Ishikawa (cell line): Measurements from ENCODE around the gene RNASET2.

Experiments
- CEBPB ChIP-seq: IDR thresholded peaks from 2 replicates; pipeline ENCODE4 v1.6.1; 2012
- CREB1 ChIP-seq: IDR thresholded peaks from 2 replicates; pipeline ENCODE4 v1.6.1; 2012; ENCODE audit warnings: low read depth
- EGR1 ChIP-seq: IDR thresholded peaks from 2 replicates; pipeline ENCODE4 v1.6.1; 2012
- EP300 ChIP-seq: IDR thresholded peaks from 2 replicates; pipeline ENCODE4 v1.6.1; 2012; ENCODE audit warnings: borderline replicate concordance
- FOXM1 ChIP-seq: IDR thresholded peaks from 2 replicates; pipeline ENCODE4 v1.6.1; 2012; ENCODE audit warnings: low read depth, borderline replicate concordance
- NFIC ChIP-seq: IDR thresholded peaks from 2 replicates; pipeline ENCODE4 v1.6.1; 2012
- RAD21 ChIP-seq: IDR thresholded peaks from 2 replicates; pipeline ENCODE4 v1.6.1; 2012; ENCODE audit warnings: low read depth
- TAF1 ChIP-seq: IDR thresholded peaks from 2 replicates; pipeline ENCODE4 v1.6.1; 2012; ENCODE audit warnings: low read depth, mild to moderate bottlenecking
- TCF12 ChIP-seq: IDR thresholded peaks from 2 replicates; pipeline ENCODE4 v1.6.1; 2012; ENCODE audit warnings: low read depth
- TEAD4 ChIP-seq: IDR thresholded peaks from 2 replicates; pipeline ENCODE4 v1.6.1; 2012
- YY1 ChIP-seq: IDR thresholded peaks from 2 replicates; pipeline ENCODE4 v1.6.1; 2012; ENCODE audit warnings: low read depth
- ZBTB7A ChIP-seq: IDR thresholded peaks from 2 replicates; pipeline ENCODE4 v1.6.1; 2012; ENCODE audit warnings: low read depth
- TF ChIP-seq, protein P1 (sequence below): IDR thresholded peaks from 2 replicates; pipeline ENCODE4 v1.6.1; 2012
- TF ChIP-seq, protein P2 (sequence below): IDR thresholded peaks from 2 replicates; pipeline ENCODE4 v1.6.1; 2012; ENCODE audit warnings: low read depth, mild to moderate bottlenecking
- TF ChIP-seq, protein P3 (sequence below): IDR thresholded peaks from 2 replicates; pipeline ENCODE4 v1.6.1; 2012

Gene RNASET2

DNA sequence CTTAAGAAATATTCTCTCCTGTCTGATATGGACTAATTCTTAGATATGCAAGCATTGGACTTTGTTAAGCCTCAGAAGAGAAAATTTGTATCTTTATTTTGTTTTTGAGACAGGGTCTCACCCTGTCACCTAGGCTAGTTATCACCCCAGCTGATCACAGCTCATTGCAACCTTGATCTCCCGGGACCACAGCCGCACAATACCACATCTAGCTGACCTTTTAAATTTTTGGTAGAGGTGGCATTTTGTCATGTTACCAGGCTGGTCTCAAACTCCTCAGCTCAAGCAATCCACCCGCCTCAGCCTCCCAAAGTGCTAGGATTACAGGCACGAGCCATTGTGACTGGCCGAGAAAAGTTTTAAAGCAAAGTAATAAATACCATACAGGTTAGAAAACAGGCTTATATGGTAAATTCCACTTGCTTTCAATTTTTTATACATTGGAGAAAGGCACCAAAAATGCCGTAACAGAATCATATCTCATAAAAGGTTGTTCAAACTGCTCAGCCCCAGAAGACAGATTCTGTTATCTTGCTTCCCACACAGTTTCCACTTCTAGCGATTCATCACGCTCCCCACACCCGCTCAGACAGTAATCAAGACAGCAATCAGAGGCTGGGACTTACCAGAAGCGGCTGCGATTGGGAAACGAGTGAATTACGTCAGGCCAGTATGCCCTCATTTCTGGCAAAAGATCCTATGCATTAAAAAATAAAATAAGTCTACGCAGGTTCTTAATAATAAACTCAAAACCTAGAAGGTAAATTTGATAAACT is 13.8 kb downstream of the RNASET2 start:
- TF ChIP-seq TEAD4, result no peak
- TF ChIP-seq FOXM1, result no peak
- no peak for TF ChIP-seq ZBTB7A
- TF ChIP-seq NFIC, result no peak
- TF ChIP-seq, protein P1, sequence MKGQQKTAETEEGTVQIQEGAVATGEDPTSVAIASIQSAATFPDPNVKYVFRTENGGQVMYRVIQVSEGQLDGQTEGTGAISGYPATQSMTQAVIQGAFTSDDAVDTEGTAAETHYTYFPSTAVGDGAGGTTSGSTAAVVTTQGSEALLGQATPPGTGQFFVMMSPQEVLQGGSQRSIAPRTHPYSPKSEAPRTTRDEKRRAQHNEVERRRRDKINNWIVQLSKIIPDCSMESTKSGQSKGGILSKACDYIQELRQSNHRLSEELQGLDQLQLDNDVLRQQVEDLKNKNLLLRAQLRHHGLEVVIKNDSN, result no peak
- no peak for TF ChIP-seq EGR1
- TF ChIP-seq, protein P2, sequence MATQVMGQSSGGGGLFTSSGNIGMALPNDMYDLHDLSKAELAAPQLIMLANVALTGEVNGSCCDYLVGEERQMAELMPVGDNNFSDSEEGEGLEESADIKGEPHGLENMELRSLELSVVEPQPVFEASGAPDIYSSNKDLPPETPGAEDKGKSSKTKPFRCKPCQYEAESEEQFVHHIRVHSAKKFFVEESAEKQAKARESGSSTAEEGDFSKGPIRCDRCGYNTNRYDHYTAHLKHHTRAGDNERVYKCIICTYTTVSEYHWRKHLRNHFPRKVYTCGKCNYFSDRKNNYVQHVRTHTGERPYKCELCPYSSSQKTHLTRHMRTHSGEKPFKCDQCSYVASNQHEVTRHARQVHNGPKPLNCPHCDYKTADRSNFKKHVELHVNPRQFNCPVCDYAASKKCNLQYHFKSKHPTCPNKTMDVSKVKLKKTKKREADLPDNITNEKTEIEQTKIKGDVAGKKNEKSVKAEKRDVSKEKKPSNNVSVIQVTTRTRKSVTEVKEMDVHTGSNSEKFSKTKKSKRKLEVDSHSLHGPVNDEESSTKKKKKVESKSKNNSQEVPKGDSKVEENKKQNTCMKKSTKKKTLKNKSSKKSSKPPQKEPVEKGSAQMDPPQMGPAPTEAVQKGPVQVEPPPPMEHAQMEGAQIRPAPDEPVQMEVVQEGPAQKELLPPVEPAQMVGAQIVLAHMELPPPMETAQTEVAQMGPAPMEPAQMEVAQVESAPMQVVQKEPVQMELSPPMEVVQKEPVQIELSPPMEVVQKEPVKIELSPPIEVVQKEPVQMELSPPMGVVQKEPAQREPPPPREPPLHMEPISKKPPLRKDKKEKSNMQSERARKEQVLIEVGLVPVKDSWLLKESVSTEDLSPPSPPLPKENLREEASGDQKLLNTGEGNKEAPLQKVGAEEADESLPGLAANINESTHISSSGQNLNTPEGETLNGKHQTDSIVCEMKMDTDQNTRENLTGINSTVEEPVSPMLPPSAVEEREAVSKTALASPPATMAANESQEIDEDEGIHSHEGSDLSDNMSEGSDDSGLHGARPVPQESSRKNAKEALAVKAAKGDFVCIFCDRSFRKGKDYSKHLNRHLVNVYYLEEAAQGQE, result no peak

GRCh38 chr6:166940643-166941068 is 15.7 kb downstream of the RNASET2 start:
- TF ChIP-seq CEBPB (no peak), YY1 (no peak), TAF1 (no peak), FOXM1 (no peak), EGR1 (no peak), TCF12 (no peak)

GRCh38 chr6:166939894-166940293 is 16.5 kb downstream of the RNASET2 start:
- no peak for TF ChIP-seq TCF12
- no peak for TF ChIP-seq NFIC
- TF ChIP-seq, protein P2, result no peak
- TF ChIP-seq CEBPB, result no peak
- no peak for TF ChIP-seq CREB1
- TF ChIP-seq, protein P1, result no peak
- no peak for TF ChIP-seq RAD21
- no peak for TF ChIP-seq ZBTB7A
- no peak for TF ChIP-seq YY1
- TF ChIP-seq, protein P3, sequence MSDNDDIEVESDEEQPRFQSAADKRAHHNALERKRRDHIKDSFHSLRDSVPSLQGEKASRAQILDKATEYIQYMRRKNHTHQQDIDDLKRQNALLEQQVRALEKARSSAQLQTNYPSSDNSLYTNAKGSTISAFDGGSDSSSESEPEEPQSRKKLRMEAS, result no peak
- no peak for TF ChIP-seq TAF1
- no peak for TF ChIP-seq FOXM1
- TF ChIP-seq EP300, result no peak
- TF ChIP-seq EGR1, result no peak
- no peak for TF ChIP-seq TEAD4

GRCh38 chr6:166939345-166939744 is 17.0 kb downstream of the RNASET2 start:
- no peak for TF ChIP-seq EGR1
- no peak for TF ChIP-seq TEAD4
- TF ChIP-seq CREB1, result no peak
- TF ChIP-seq TAF1, result no peak
- no peak for TF ChIP-seq CEBPB
- no peak for TF ChIP-seq YY1
- no peak for TF ChIP-seq RAD21
- no peak for TF ChIP-seq TCF12
- TF ChIP-seq NFIC, result no peak
- TF ChIP-seq FOXM1, result no peak
- TF ChIP-seq EP300, result no peak
- TF ChIP-seq, protein P2, result no peak
- TF ChIP-seq, protein P3, result no peak
- TF ChIP-seq, protein P1, result no peak
- no peak for TF ChIP-seq ZBTB7A
